ENCODE data around the gene PRDM11. TPM values are rescaled to one million over a fixed set of nuclear protein-coding genes. Genes with fewer than 3 reads are reported as not detected.

The PRDM11 gene
- total and polyA plus RNA-seq, 2 of the 8 experiments (the other 6 are each of a cell fraction or from before 2014, with no cell fraction given), result 3.6 to 11.7 TPM

DNA sequence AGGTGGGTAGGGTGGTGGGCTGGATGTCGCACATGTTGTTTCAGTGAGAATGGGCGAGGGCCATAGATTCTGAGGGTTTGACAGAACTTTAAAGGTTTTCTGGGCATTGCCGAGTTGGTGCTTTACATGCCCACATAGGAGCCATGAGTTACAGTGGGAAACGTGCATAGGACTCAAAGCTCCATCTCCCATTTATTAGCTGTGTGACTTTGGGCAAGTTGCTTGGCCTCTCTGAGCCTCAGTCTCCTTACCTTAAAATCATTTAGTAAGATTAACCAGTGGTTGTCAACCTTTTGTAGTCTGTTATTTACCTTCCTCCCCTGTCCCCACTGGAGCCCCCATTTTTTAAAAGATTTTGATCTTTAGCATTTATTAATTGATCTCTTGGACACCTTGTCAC lies 72.3 kb downstream of the PRDM11 start:
- Histone ChIP-seq H2BK5ac (ENCODE audit: low read depth, low read length) (no peak overlapping the region), H3K56ac (replicated peaks; ENCODE audit: insufficient read length, low read depth, low read length) (no peak overlapping the region), H3K4me3 (ENCODE audit: extremely low read depth in 1 of 4, insufficient read depth in 2 of 4, low read depth in 3 of 4, low read length in 4 of 4) (no peak overlapping the region), H3K79me1 (ENCODE audit: low read depth, low read length) (no peaks in the 10 kb centered on the region), H3K9ac (replicated peaks in 1 of 4; ENCODE audit: extremely low read depth in 1 of 4, low read depth in 3 of 4, low read length in 3 of 4) (no peak overlapping the region), H3K4me1 (replicated peaks in 1 of 4; ENCODE audit: control insufficient read depth in 3 of 4, insufficient read depth in 4 of 4, low read length in 3 of 4) (no peaks in the 10 kb centered on the region; a peak in 1 of 7 replicates), H2BK120ac (replicated peaks; ENCODE audit: low read depth, low read length) (no peak overlapping the region), H3K23me2 (ENCODE audit: low read depth, low read length) (no peaks in the 10 kb centered on the region), H3K4ac (replicated peaks; ENCODE audit: insufficient read length, low read depth, low read length) (no peak overlapping the region), H3K9me3 (ENCODE audit: insufficient read depth in 2 of 2, low read depth in 1 of 2, low read length in 1 of 2) (no peaks in the 10 kb centered on the region), H3K27me3 (replicated peaks in 1 of 4; ENCODE audit: control insufficient read depth in 3 of 4, extremely low read depth in 1 of 4, insufficient read depth in 3 of 4, low read length in 3 of 4) (no peaks in the 10 kb centered on the region; a peak in 1 of 7 replicates), H3K14ac (ENCODE audit: insufficient read length) (no peak overlapping the region), H3K4me2 (ENCODE audit: insufficient read depth in 1 of 2, low read depth in 2 of 2, low read length in 2 of 2) (no peak overlapping the region), H3K36me3 (ENCODE audit: control insufficient read depth in 2 of 4, insufficient read depth in 4 of 4, low read length in 3 of 4) (no peaks in the 10 kb centered on the region), H4K20me1 (replicated peaks in 1 of 2; ENCODE audit: control insufficient read depth in 1 of 2, insufficient read depth in 2 of 2, low read length in 2 of 2) (no peaks in the 10 kb centered on the region), H4K91ac (replicated peaks; ENCODE audit: insufficient read length, low read length) (no peak overlapping the region), H2BK12ac (ENCODE audit: low read depth, low read length) (no peak overlapping the region), H3K18ac (ENCODE audit: extremely low read depth, low read length) (no peak overlapping the region), H2BK15ac (ENCODE audit: low read length) (no peak overlapping the region), H2BK20ac (ENCODE audit: low read length) (no peak overlapping the region), H2AK5ac (ENCODE audit: low read depth, low read length) (no peak overlapping the region), H4K5ac (ENCODE audit: insufficient read length, low read depth, low read length) (no peak overlapping the region), H3K27ac (ENCODE audit: low read depth, low read length) (no peak overlapping the region), H3K23ac (ENCODE audit: insufficient read length) (no peak overlapping the region), H3K79me2 (ENCODE audit: control insufficient read depth in 1 of 2, insufficient read depth in 2 of 2, low read length in 2 of 2) (no peaks in the 10 kb centered on the region), H4K8ac (ENCODE audit: extremely low read depth, insufficient read depth, low read length) (no peak overlapping the region), H2AFZ (ENCODE audit: low read length) (no peak overlapping the region)
- FAIRE-seq (no peak), DNase-seq (ENCODE audit: low read depth in 1 of 2, low spot score in 2 of 2) (no peak)
- POLR2A ChIA-PET (ENCODE audit: partially characterized antibody), result no interaction called here
- CTCF ChIA-PET (ENCODE audit: partially characterized antibody), result interaction anchor here (1.0 to 10.0 kb wide), 3 partner anchors 9 to 24 kb away, joined by 3 to 61 read pairs (median 4); no protein-coding TSS in a partner anchor
- WGBS, 2 experiments (ENCODE audit: extremely low coverage in 1 of 2, insufficient coverage in 1 of 2, insufficient read length in 1 of 2, insufficient replicate concordance in 2 of 2, low coverage in 1 of 2, low lambda C conversion rate in 2 of 2, missing lambda C conversion rate in 1 of 2), result 88% methylated on average over 4 of the region's 4 CpGs; no CpG with 5 or more reads in 1 of the 2 experiments
- TF ChIP-seq KDM4A (IDR thresholded peaks at IDR 0.05; ENCODE audit: low read depth, low read length, severe bottlenecking), result no peak
- no peak for TF ChIP-seq BRCA1 (IDR thresholded peaks at IDR 0.05; ENCODE audit: low read depth, low read length)

All from H1 (cell line).